HEK293 (cell line): ENCODE results near the gene FOSB.

Experiments
- ATF2 ChIP-seq: fragments of 450-650 bp; formaldehyde crosslinking; IDR thresholded peaks from 2 replicates; pipeline ENCODE4 v1.5.1; 2016; ENCODE audit warnings: missing biosample characterization, missing genetic modification characterization, low read depth
- CTCF ChIP-seq: fragments of 450-650 bp; formaldehyde crosslinking; IDR thresholded peaks from 2 replicates; pipeline ENCODE4 v1.5.1; 2016; ENCODE audit warnings: missing biosample characterization, missing genetic modification characterization
- PBX3 ChIP-seq: sonication (generic); formaldehyde crosslinking; IDR thresholded peaks from 2 replicates; pipeline ENCODE4 v1.8.1; 2022; ENCODE audit warnings: mild to moderate bottlenecking, moderate library complexity, missing genetic modification reagents
- REST ChIP-seq: fragments of 450-650 bp; formaldehyde crosslinking; IDR thresholded peaks from 2 replicates; pipeline ENCODE4 v1.5.1; 2016; ENCODE audit warnings: missing biosample characterization, missing genetic modification characterization
- SP7 ChIP-seq: fragments of 450-650 bp; formaldehyde crosslinking; IDR thresholded peaks from 2 replicates; pipeline ENCODE4 v1.5.1; 2016; ENCODE audit warnings: missing biosample characterization, missing genetic modification characterization
- TCF7L2 ChIP-seq: IDR thresholded peaks from 2 replicates; pipeline ENCODE4 v1.6.1; 2011; ENCODE audit warnings: low read depth, mild to moderate bottlenecking, inconsistent platforms, low read length, moderate library complexity, borderline replicate concordance
- TRIM28 ChIP-seq: IDR thresholded peaks from 2 replicates; pipeline ENCODE4 v1.6.1; 2011; ENCODE audit warnings: low read length, control low read depth, borderline replicate concordance
- ZBTB21 ChIP-seq: fragments of 450-650 bp; formaldehyde crosslinking; IDR thresholded peaks from 2 replicates; pipeline ENCODE4 v1.5.1; 2017; ENCODE audit warnings: missing biosample characterization, missing genetic modification characterization
- ZFP3 ChIP-seq: fragments of 450-650 bp; formaldehyde crosslinking; IDR thresholded peaks from 2 replicates; pipeline ENCODE4 v1.5.1; 2016; ENCODE audit warnings: low read depth, missing biosample characterization, missing genetic modification characterization
- ZNF121 ChIP-seq: fragments of 450-650 bp; formaldehyde crosslinking; IDR thresholded peaks from 2 replicates; pipeline ENCODE4 v1.5.1; 2016; ENCODE audit warnings: missing biosample characterization, missing genetic modification characterization
- ZNF416 ChIP-seq: fragments of 450-650 bp; formaldehyde crosslinking; IDR thresholded peaks from 2 replicates; pipeline ENCODE4 v1.5.1; 2016; ENCODE audit warnings: missing biosample characterization, missing genetic modification characterization
- ZNF544 ChIP-seq: fragments of 450-650 bp; formaldehyde crosslinking; IDR thresholded peaks from 2 replicates; pipeline ENCODE4 v1.5.0; 2017; ENCODE audit warnings: missing biosample characterization, missing genetic modification characterization
- ZNF585B ChIP-seq: fragments of 450-650 bp; formaldehyde crosslinking; IDR thresholded peaks from 2 replicates; pipeline ENCODE4 v1.5.1; 2016; ENCODE audit warnings: missing biosample characterization, missing genetic modification characterization
- ZNF639 ChIP-seq: fragments of 450-650 bp; formaldehyde crosslinking; IDR thresholded peaks from 2 replicates; pipeline ENCODE4 v1.5.1; 2016; ENCODE audit warnings: missing biosample characterization, missing genetic modification characterization

GRCh38 chr19:45460807-45461347, 6.9 kb upstream of the FOSB start:
- TF ChIP-seq CTCF (tag by site-specific recombination): no peak
- TF ChIP-seq ATF2 (tag by site-specific recombination): no peak
- TF ChIP-seq ZNF121 (tag by site-specific recombination): no peak
- TF ChIP-seq ZNF585B (tag by site-specific recombination): no peak
- TF ChIP-seq PBX3 (CRISPR knock-in tag): no peak
- no peak for TF ChIP-seq ZBTB21
- no peak for TF ChIP-seq TCF7L2
- TF ChIP-seq ZFP3: no peak
- no peak for TF ChIP-seq SP7
- no peak for TF ChIP-seq ZNF639 (tag by site-specific recombination)
- no peak for TF ChIP-seq REST (tag by site-specific recombination)
- TF ChIP-seq TRIM28: no peak
- TF ChIP-seq ZNF416 (tag by site-specific recombination): no peak
- no peak for TF ChIP-seq ZNF544 (tag by site-specific recombination)
